ENCODE data around the gene DPEP3.
A peak's percentile ranks its signal among the peaks of the same experiment; 100 is the strongest.
"Not testable (repeated sequence)": the region's sequence is repeated elsewhere in the genome, so short reads cannot be mapped to it uniquely, and the experiment has no call there.

DPEP3 gene, protein sequence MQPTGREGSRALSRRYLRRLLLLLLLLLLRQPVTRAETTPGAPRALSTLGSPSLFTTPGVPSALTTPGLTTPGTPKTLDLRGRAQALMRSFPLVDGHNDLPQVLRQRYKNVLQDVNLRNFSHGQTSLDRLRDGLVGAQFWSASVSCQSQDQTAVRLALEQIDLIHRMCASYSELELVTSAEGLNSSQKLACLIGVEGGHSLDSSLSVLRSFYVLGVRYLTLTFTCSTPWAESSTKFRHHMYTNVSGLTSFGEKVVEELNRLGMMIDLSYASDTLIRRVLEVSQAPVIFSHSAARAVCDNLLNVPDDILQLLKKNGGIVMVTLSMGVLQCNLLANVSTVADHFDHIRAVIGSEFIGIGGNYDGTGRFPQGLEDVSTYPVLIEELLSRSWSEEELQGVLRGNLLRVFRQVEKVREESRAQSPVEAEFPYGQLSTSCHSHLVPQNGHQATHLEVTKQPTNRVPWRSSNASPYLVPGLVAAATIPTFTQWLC

DNA sequence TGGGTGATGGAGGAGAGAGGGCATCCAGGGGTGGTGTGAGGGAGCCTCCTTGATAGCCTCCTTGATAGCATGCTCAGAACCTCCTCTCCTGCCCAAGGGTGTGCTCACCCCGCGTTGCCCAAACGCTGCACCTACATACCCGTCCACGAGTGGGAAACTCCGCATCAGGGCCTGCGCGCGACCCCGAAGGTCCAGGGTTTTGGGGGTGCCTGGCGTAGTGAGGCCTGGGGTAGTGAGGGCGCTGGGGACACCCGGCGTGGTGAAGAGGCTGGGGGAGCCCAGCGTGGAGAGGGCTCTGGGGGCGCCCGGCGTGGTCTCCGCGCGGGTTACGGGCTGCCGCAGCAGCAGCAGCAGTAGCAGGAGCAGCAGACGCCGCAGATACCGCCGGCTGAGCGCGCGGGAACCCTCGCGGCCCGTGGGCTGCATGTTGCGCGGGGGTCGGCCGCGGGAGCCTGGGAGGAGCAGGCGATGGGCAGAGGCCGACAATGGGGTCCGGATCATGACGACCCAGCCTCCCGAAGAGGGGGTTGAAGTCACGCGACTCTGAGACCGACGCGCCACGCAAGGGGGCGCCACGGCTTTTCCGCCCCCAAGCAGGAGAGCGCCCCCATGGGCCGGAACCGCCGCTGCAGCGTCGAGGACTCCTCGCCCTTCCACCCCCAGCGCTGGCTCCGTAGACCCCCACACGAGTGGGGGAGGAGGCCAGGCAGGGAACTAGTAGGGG lies at the start of gene DPEP3:
DPEP3 (minus strand) TSS at position 545 of the 724 bp plus-strand sequence; CDS start at position 426, 119 bp downstream.
- no peak for DNase-seq (ENCODE audit: low spot score)

DNA sequence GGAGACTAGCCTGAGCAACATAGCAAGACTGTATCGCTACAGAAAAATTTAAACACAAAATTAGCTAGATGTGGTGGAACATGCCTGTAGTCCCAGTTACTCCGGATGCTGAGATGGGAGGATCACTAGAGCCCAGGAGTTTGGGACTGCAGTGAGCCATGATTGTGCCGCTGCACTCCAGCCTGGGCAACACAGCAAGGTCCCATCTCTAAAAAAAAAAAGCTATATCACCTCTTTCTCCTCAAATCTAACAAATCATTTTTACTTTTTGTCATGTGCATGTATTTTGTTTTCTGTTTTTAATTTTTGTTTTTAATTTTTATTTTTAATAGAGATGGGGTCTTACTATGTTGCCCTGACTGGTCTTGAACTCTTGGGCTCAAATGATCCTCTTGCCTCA lies 48.7 kb upstream of the DPEP3 start:
- no peak for DNase-seq (ENCODE audit: low spot score)

- peak; percentile 96 for DNase-seq (ENCODE audit: low spot score)
Observed at GRCh38 chr16:68022728-68023537, 42.6 kb upstream of the DPEP3 start, which contains the start of the genes DDX28 and DUS2. Gene DDX28, minus strand, starts transcription at chr16:68023232. Its CDS starts 30 bp downstream, at chr16:68023202. Gene DUS2, plus strand, starts transcription at chr16:68023284. Its CDS starts 14,740 bp downstream, at chr16:68038024.

GRCh38 chr16:68022278-68022727 lies 42.0 kb upstream of the DPEP3 start:
- DNase-seq (ENCODE audit: low spot score) = no peak

DNA sequence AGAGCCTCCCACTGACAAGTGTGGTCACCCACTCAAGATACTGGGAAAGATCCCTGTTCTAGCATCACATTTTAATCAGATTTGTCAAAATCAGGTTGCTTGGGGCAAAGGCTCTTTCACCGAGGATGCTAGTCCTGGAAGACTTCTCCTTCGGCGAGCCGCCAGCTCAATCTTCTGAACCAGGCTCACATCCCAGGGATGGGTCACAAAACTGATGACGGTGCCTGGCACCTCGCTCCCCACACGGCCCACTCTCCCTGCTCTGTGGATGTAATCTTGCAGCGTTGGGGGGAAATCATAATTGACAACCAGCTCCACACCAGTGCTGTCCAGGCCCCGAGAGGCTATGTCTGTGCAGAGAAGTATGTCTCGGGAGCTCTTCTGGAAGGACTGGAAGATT lies 41.2 kb upstream of the DPEP3 start:
- no peak for DNase-seq (ENCODE audit: low spot score)

DNA sequence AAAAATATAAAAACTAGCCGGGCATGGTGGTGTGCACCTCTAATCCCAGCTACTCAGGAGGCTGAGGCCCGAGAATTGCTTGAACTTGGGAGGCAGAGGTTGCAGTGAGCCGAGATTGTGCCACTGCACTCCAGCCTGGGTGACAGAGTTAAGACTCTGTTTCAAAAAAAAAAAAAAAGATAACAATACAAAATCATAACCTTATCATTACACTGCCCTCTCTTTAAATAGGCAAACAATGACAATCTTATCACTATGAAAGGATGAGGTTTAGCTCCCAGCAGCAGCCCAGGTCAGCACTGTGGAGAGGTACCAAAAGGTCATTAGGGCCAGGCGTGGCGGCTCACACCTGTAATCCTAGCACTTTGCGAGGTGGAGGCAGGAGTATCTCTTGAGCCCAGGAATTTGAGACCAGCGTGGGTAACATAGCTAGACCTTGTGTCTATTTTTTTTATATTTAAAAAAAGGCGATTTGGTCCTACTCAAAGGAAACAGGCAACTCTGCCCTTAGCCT lies 38.9 kb upstream of the DPEP3 start:
- DNase-seq (ENCODE audit: low spot score) = no peak

- no peak for DNase-seq (ENCODE audit: low spot score)
Observed at GRCh38 chr16:68015681-68016080, 35.4 kb upstream of the DPEP3 start, which contains the start of gene DPEP2NB. Gene DPEP2NB, minus strand, starts transcription at chr16:68015911. Its CDS starts 141 bp downstream, at chr16:68015770.

GRCh38 chr16:68013440-68013839 lies 33.1 kb upstream of the DPEP3 start:
- DNase-seq (ENCODE audit: low spot score) = no peak

DNA sequence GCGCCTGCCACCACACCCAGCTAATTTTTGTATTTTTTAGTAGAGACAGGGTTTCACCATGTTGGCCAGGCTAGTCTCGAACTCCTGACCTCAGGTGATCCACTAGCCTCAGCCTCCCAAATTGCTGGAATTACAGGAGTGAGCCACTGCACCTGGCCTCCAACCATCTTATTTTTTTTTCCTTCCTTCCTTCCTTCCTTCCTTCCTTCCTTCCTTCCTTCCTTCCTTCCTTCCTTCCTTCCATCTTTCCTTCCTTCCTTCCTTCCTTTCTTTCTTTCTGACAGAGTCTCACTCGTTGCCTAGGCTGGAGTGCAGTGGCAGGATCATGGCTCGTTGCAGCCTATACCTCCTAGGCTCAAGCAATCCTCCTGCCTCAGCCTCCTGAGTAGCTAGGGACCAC lies 29.6 kb upstream of the DPEP3 start:
- DNase-seq (ENCODE audit: low spot score) = not testable (repeated sequence)

- DNase-seq (ENCODE audit: low spot score) = no peak
Observed at GRCh38 chr16:68009157-68009735, 28.9 kb upstream of the DPEP3 start.

DNA sequence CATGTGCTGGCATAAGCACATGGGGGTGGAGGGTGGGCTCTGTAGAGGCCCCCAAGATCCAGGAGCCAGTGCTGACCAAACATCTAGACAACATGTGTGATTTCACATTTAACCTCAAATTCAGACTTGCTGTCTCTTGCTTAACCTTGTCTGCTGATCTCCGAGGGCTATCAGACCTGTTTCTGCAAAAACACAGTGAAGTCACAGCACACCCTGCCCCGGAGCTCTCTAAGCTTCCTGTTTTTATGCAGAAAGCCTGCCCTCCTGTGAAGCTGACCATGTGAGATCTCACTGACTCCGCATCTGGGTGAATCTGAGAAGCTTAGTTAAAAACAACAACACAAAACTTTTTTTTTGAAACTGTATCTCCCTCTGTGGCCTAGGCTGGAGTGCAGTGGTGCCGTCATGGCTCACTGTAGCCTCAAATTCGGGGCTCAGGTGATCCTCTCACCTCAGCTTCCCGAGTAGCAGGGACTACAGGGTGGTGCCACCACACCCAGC lies 25.5 kb upstream of the DPEP3 start:
- no peak for DNase-seq (ENCODE audit: low spot score)

- no peak for DNase-seq (ENCODE audit: low spot score)
Observed at GRCh38 chr16:68005211-68005610, 24.9 kb upstream of the DPEP3 start.

GRCh38 chr16:68003031-68003430 lies 22.7 kb upstream of the DPEP3 start:
- no peak for DNase-seq (ENCODE audit: low spot score)

GRCh38 chr16:68000450-68000849 lies 20.2 kb upstream of the DPEP3 start:
- DNase-seq (ENCODE audit: low spot score) = no peak

- DNase-seq (ENCODE audit: low spot score) = no peak
Observed at GRCh38 chr16:67999985-68000384, 19.7 kb upstream of the DPEP3 start.

- not testable (repeated sequence) for DNase-seq (ENCODE audit: low spot score)
Observed at GRCh38 chr16:67998779-67999688, 18.7 kb upstream of the DPEP3 start, which contains the start of gene DPEP2. Gene DPEP2, minus strand, starts transcription at chr16:67999484. Its CDS starts 6,272 bp downstream, at chr16:67993212.

- not testable (repeated sequence) for DNase-seq (ENCODE audit: low spot score)
Observed at GRCh38 chr16:67998231-67998778, 18.0 kb upstream of the DPEP3 start.

DNA sequence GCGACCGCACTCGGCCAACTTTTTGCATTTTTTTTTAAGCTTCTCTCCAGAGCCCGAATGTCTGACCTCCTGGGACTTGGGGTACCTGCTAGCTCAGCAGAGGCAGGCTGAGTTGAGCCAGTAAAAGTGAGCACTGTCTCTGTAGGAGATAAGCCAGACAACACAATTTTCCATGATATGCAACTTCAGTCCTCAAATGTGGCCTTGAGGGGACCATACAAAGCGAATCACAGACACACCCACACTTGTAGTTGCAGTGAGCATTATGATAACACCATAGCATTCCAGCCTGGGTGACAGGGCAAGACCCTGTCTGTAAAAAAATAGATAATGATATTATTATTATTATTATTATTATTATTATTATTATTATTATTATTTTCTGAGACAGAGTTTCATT lies 16.4 kb upstream of the DPEP3 start:
- DNase-seq (ENCODE audit: low spot score) = no peak

DNA sequence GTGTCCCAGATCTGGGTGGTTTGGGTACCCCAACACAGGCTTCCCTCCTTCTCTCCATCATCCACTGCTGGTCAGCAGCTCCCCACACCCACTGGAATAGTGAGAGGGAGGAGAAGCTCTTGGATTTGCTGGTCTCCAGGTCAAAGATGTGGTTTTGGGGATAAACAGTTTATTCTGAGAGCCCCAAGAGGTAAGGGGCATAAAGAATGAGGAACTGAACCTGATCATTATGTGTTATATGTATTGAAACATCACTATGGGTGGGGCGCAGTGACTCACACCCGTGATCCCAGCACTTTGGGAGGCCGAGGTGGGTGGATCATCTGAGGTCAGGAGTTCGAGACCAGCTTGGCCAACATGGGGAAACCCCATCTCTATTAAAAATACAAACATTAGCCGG lies 15.1 kb upstream of the DPEP3 start:
- DNase-seq (ENCODE audit: low spot score) = no peak

GRCh38 chr16:67994040-67994408 lies 13.7 kb upstream of the DPEP3 start:
- not testable (repeated sequence) for DNase-seq (ENCODE audit: low spot score)

Data from left forelimb (tissue), 1 donor.